ENCODE data around the gene BRD7.

The BRD7 gene

GRCh38 chr16:50368410-50369132 is at the start of gene BRD7:
Gene BRD7 (minus strand): TSS chr16:50368988. CDS start chr16:50368774, 214 bp downstream.
- H3K4me3 ChIP-seq (ENCODE audit: low read depth, low read length), result peak within 1 kb of the TSS; percentile 66
- no peaks in the 10 kb centered on the region for H3K9me3 ChIP-seq (ENCODE audit: control insufficient read depth, low read length)
- H3K4me2 ChIP-seq (ENCODE audit: low read length), result peak within 1 kb of the TSS; percentile 76
- H3K27ac ChIP-seq, result peak within 1 kb of the TSS; percentile 6
- no peak for TF ChIP-seq CTCF (IDR thresholded peaks at IDR 0.05)
- peak within 1 kb of the TSS; percentile 95 for H2AFZ ChIP-seq
- H3K79me2 ChIP-seq, result peaks cover 37% of the 10 kb centered on the region
- H3K36me3 ChIP-seq (ENCODE audit: control insufficient read depth, insufficient read depth, low read length), result no peaks in the 10 kb centered on the region
- no peaks in the 10 kb centered on the region for H3K27me3 ChIP-seq (ENCODE audit: control insufficient read depth, insufficient read depth, low read length)
- peak within 1 kb of the TSS; percentile 61 for H3K9ac ChIP-seq
- peaks cover 9% of the 10 kb centered on the region for H3K4me1 ChIP-seq

DNA sequence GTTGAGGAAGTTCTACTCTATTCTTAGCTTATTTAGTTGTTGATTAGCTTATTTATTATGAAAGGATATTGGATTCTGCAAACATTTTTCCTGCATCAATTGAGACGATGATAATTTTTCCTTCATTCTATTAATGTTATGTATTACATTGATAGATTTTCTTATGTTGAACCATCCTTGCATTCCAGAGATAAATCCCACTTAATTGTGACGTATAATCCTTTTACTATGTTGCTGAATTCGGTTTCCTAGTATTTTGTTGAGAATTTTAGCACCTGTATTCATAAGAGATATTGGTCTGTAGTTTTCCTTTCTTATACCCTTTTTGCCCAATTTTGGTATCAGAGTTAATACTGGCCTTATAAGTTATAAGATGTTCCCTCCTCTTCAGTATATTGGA is 47.6 kb upstream of the BRD7 start:
- Histone ChIP-seq H3K9ac (no peak overlapping the region), H3K36me3 (ENCODE audit: control insufficient read depth, insufficient read depth, low read length) (no peaks in the 10 kb centered on the region), H2AFZ (no peak overlapping the region), H3K79me2 (no peaks in the 10 kb centered on the region), H3K4me1 (no peaks in the 10 kb centered on the region), H3K4me3 (ENCODE audit: low read depth, low read length) (no peak overlapping the region), H3K27ac (no peak overlapping the region), H3K9me3 (ENCODE audit: control insufficient read depth, low read length) (peaks cover 3% of the 10 kb centered on the region), H3K4me2 (ENCODE audit: low read length) (no peak overlapping the region), H3K27me3 (ENCODE audit: control insufficient read depth, insufficient read depth, low read length) (no peaks in the 10 kb centered on the region)
- no peak for TF ChIP-seq CTCF (IDR thresholded peaks at IDR 0.05)

- Histone ChIP-seq H3K36me3 (ENCODE audit: control insufficient read depth, insufficient read depth, low read length) (no peaks in the 10 kb centered on the region), H3K9ac (no peak overlapping the region), H3K4me1 (no peaks in the 10 kb centered on the region), H3K9me3 (ENCODE audit: control insufficient read depth, low read length) (peaks cover 3% of the 10 kb centered on the region), H3K27me3 (ENCODE audit: control insufficient read depth, insufficient read depth, low read length) (no peaks in the 10 kb centered on the region), H3K79me2 (no peaks in the 10 kb centered on the region), H2AFZ (no peak overlapping the region), H3K27ac (no peak overlapping the region), H3K4me3 (ENCODE audit: low read depth, low read length) (no peak overlapping the region), H3K4me2 (ENCODE audit: low read length) (no peak overlapping the region)
- TF ChIP-seq CTCF (IDR thresholded peaks at IDR 0.05), result no peak
Measured at GRCh38 chr16:50414152-50414551, 45.4 kb upstream of the BRD7 start.

- Histone ChIP-seq H3K36me3 (ENCODE audit: control insufficient read depth, insufficient read depth, low read length) (no peaks in the 10 kb centered on the region), H3K9me3 (ENCODE audit: control insufficient read depth, low read length) (no peaks in the 10 kb centered on the region)
- no peak for TF ChIP-seq CTCF (IDR thresholded peaks at IDR 0.05)
Measured at GRCh38 chr16:50411034-50411433, 42.2 kb upstream of the BRD7 start.

More at GRCh38 chr16:50411034-50411433, 42.2 kb upstream of the BRD7 start:
- Histone ChIP-seq H3K4me1 (no peaks in the 10 kb centered on the region), H3K4me3 (ENCODE audit: low read depth, low read length) (no peak overlapping the region), H3K79me2 (no peaks in the 10 kb centered on the region), H3K4me2 (ENCODE audit: low read length) (no peak overlapping the region), H3K27ac (no peak overlapping the region), H2AFZ (no peak overlapping the region), H3K9ac (no peak overlapping the region), H3K27me3 (ENCODE audit: control insufficient read depth, insufficient read depth, low read length) (no peaks in the 10 kb centered on the region)
